ENCODE data around the gene TTC14. TPM values are rescaled to one million over a fixed set of nuclear protein-coding genes. Genes with fewer than 3 reads are reported as not detected.
"Not testable (repeated sequence)": the region's sequence is repeated elsewhere in the genome, so short reads cannot be mapped to it uniquely, and the experiment has no call there.

Gene TTC14
- 15.2 TPM for polyA plus RNA-seq (2012; ENCODE audit: low read depth, missing spikeins)

- FAIRE-seq, result peak; percentile 99
- TF ChIP-seq POLR2AphosphoS5 (IDR thresholded peaks at IDR 0.05; ENCODE audit: low read depth, low read length) (peak; percentile 88), SPI1 (IDR thresholded peaks at IDR 0.05; ENCODE audit: low read depth, low read length) (peak; percentile 69), POLR2A (IDR thresholded peaks at IDR 0.05; ENCODE audit: low read depth, low read length) (peak; percentile 85), TAF1 (IDR thresholded peaks at IDR 0.05; ENCODE audit: low read depth, low read length) (peak; percentile 71), PAX5 (IDR thresholded peaks at IDR 0.05; ENCODE audit: insufficient read depth, low read length, severe bottlenecking) (no peak), POU2F2 (IDR thresholded peaks at IDR 0.05; ENCODE audit: low read depth, low read length) (no peak)
- peak; percentile 74 for DNase-seq (ENCODE audit: insufficient read length, low spot score)
Measured at GRCh38 chr3:180601688-180602666, at the start of gene TTC14. TSS of gene TTC14 (plus strand) at chr3:180602163. CDS start at chr3:180602262, 99 bp downstream.

DNA sequence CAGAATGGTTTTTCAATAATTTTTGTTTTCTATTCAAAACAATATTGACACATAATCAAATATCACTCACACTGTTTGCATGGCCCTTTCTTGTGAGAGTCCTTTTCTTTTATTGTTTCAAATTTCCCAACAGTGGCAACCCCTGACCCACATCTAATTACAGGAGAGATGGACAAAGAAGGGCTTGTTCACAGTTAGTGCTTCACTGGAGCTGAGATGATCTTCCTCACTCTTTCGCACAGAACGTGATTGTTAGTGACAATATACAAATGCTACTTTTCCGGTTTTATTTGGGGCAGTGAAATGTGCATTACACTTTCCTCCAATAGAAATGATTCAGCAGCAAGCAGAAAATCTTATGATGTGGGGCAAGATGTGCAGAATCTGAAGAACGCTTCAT lies 38.6 kb upstream of the TTC14 start:
- FAIRE-seq, result no peak
- DNase-seq (ENCODE audit: insufficient read length, low spot score), result no peak
- TF ChIP-seq SPI1 (IDR thresholded peaks at IDR 0.05; ENCODE audit: low read depth, low read length) (no peak), PAX5 (IDR thresholded peaks at IDR 0.05; ENCODE audit: insufficient read depth, low read length, severe bottlenecking) (no peak), POU2F2 (IDR thresholded peaks at IDR 0.05; ENCODE audit: low read depth, low read length) (no peak), TAF1 (IDR thresholded peaks at IDR 0.05; ENCODE audit: low read depth, low read length) (no peak), POLR2AphosphoS5 (IDR thresholded peaks at IDR 0.05; ENCODE audit: low read depth, low read length) (no peak), POLR2A (IDR thresholded peaks at IDR 0.05; ENCODE audit: low read depth, low read length) (no peak)

GRCh38 chr3:180564676-180565075 lies 37.3 kb upstream of the TTC14 start:
- DNase-seq (ENCODE audit: insufficient read length, low spot score), result no peak
- TF ChIP-seq POU2F2 (IDR thresholded peaks at IDR 0.05; ENCODE audit: low read depth, low read length) (no peak), TAF1 (IDR thresholded peaks at IDR 0.05; ENCODE audit: low read depth, low read length) (no peak), SPI1 (IDR thresholded peaks at IDR 0.05; ENCODE audit: low read depth, low read length) (no peak), POLR2AphosphoS5 (IDR thresholded peaks at IDR 0.05; ENCODE audit: low read depth, low read length) (no peak), PAX5 (IDR thresholded peaks at IDR 0.05; ENCODE audit: insufficient read depth, low read length, severe bottlenecking) (no peak), POLR2A (IDR thresholded peaks at IDR 0.05; ENCODE audit: low read depth, low read length) (no peak)
- FAIRE-seq, result no peak

DNA sequence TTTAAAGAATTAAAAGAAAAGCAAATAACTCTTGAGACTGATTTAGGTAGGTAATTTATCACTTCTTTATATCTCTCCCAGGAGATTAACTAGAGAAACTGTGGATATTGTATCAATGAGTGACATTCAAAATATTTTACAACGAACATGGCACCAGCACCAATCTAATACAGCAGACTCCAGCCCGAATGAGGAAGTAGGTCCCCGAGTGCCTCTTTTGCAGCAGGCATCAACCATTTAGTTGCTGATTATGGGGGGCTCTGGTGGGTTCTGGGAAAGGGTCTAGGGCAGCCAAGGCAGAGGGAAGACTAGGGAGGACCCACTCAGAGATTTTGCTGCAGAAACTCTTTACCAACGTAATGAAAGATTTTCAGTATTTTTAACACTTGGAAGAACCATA lies 31.7 kb upstream of the TTC14 start:
- TF ChIP-seq PAX5 (IDR thresholded peaks at IDR 0.05; ENCODE audit: insufficient read depth, low read length, severe bottlenecking) (no peak), POLR2AphosphoS5 (IDR thresholded peaks at IDR 0.05; ENCODE audit: low read depth, low read length) (no peak), TAF1 (IDR thresholded peaks at IDR 0.05; ENCODE audit: low read depth, low read length) (no peak), SPI1 (IDR thresholded peaks at IDR 0.05; ENCODE audit: low read depth, low read length) (no peak), POLR2A (IDR thresholded peaks at IDR 0.05; ENCODE audit: low read depth, low read length) (no peak), POU2F2 (IDR thresholded peaks at IDR 0.05; ENCODE audit: low read depth, low read length) (no peak)
- FAIRE-seq (no peak), DNase-seq (ENCODE audit: insufficient read length, low spot score) (no peak)

GRCh38 chr3:180571831-180572598 lies 29.9 kb upstream of the TTC14 start:
- DNase-seq (ENCODE audit: insufficient read length, low spot score) (peak; percentile 29), FAIRE-seq (peak; percentile 54)
- TF ChIP-seq POU2F2 (IDR thresholded peaks at IDR 0.05; ENCODE audit: low read depth, low read length), result no peak
- no peak for TF ChIP-seq POLR2AphosphoS5 (IDR thresholded peaks at IDR 0.05; ENCODE audit: low read depth, low read length)
- TF ChIP-seq TAF1 (IDR thresholded peaks at IDR 0.05; ENCODE audit: low read depth, low read length), result no peak
- TF ChIP-seq SPI1 (IDR thresholded peaks at IDR 0.05; ENCODE audit: low read depth, low read length), result peak; percentile 71

DNA sequence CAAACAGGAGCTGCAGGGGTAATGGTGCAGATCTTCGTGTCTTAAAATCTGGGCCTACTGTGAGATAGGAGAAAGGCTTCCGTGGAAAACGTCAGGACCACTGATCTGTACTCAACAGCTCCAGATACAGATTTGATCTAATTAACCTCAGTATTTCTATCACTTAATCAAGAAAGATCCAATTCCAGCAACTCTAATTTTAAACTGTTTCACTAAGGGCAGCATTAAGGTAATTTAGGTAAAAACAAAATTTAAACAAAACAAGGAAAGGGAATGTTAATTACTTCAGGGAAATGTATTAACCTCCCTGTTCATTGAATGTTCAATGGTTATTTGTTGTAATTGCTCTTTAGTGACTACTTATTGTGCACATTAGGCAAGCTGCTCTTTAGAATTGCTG lies 26.4 kb upstream of the TTC14 start:
- TF ChIP-seq TAF1 (IDR thresholded peaks at IDR 0.05; ENCODE audit: low read depth, low read length) (no peak), PAX5 (IDR thresholded peaks at IDR 0.05; ENCODE audit: insufficient read depth, low read length, severe bottlenecking) (no peak), POU2F2 (IDR thresholded peaks at IDR 0.05; ENCODE audit: low read depth, low read length) (no peak), POLR2AphosphoS5 (IDR thresholded peaks at IDR 0.05; ENCODE audit: low read depth, low read length) (no peak), SPI1 (IDR thresholded peaks at IDR 0.05; ENCODE audit: low read depth, low read length) (no peak), POLR2A (IDR thresholded peaks at IDR 0.05; ENCODE audit: low read depth, low read length) (no peak)
- FAIRE-seq (no peak), DNase-seq (ENCODE audit: insufficient read length, low spot score) (no peak)

DNA sequence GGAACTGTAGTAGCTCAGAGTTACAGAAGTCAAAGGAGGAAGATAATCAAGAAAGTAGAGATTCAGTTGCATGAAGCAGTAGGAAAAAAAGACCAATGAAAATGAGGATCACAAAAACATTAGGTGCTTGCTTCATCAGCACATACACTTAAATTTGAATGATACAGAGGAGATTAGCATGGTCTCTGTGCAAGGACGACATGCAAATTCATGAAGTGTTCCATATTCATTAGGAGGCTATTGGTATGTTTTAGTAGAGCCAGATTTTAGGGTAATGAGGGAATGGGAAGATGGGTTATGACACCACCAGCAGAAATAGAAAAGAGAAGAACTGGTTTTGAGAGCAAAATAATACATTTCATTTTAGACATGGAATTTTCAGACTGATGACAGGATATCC lies 21.0 kb upstream of the TTC14 start:
- DNase-seq (ENCODE audit: insufficient read length, low spot score) (no peak), FAIRE-seq (no peak)
- TF ChIP-seq POU2F2 (IDR thresholded peaks at IDR 0.05; ENCODE audit: low read depth, low read length), result no peak
- TF ChIP-seq POLR2AphosphoS5 (IDR thresholded peaks at IDR 0.05; ENCODE audit: low read depth, low read length), result no peak
- no peak for TF ChIP-seq SPI1 (IDR thresholded peaks at IDR 0.05; ENCODE audit: low read depth, low read length)
- no peak for TF ChIP-seq PAX5 (IDR thresholded peaks at IDR 0.05; ENCODE audit: insufficient read depth, low read length, severe bottlenecking)
- TF ChIP-seq POLR2A (IDR thresholded peaks at IDR 0.05; ENCODE audit: low read depth, low read length), result no peak
- TF ChIP-seq TAF1 (IDR thresholded peaks at IDR 0.05; ENCODE audit: low read depth, low read length), result no peak

- FAIRE-seq (no peak), DNase-seq (ENCODE audit: insufficient read length, low spot score) (no peak)
- TF ChIP-seq POU2F2 (IDR thresholded peaks at IDR 0.05; ENCODE audit: low read depth, low read length), result no peak
- TF ChIP-seq POLR2A (IDR thresholded peaks at IDR 0.05; ENCODE audit: low read depth, low read length), result no peak
- TF ChIP-seq PAX5 (IDR thresholded peaks at IDR 0.05; ENCODE audit: insufficient read depth, low read length, severe bottlenecking), result no peak
- TF ChIP-seq POLR2AphosphoS5 (IDR thresholded peaks at IDR 0.05; ENCODE audit: low read depth, low read length), result no peak
- no peak for TF ChIP-seq TAF1 (IDR thresholded peaks at IDR 0.05; ENCODE audit: low read depth, low read length)
- no peak for TF ChIP-seq SPI1 (IDR thresholded peaks at IDR 0.05; ENCODE audit: low read depth, low read length)
Measured at GRCh38 chr3:180590396-180590795, 11.6 kb upstream of the TTC14 start.

- FAIRE-seq; DNase-seq (ENCODE audit: insufficient read length, low spot score): not testable (repeated sequence)
Measured at GRCh38 chr3:180593631-180594030, 8.3 kb upstream of the TTC14 start.
